Measurements from ENCODE around the gene CBLC.

GRCh38 chr19:44749292-44749691, 28.4 kb upstream of the CBLC start:
- TF ChIP-seq CTCF (IDR thresholded peaks at IDR 0.05; ENCODE audit: poor library complexity) (no peak), EZH2phosphoT487 (IDR thresholded peaks at IDR 0.05; ENCODE audit: low read depth, severe bottlenecking, unreplicated experiment) (no peak), EZH2 (IDR thresholded peaks at IDR 0.05; ENCODE audit: borderline replicate concordance) (no peak)

Data from hepatocyte (in vitro differentiated cells).